Activated CD8-positive, alpha-beta memory T cell treated with anti-CD3 and anti-CD28 coated beads for 1 hour (primary cell): Measurements from ENCODE around the gene TGM1.

Source experiments
- DNase-seq, 2 donors: peaks; one replicate each; pipeline ENCODE4 v3.0.0-alpha.2; 2020; ENCODE audit warnings: low read depth in 1 of 2; ENCODE audit errors: extremely low read depth in 1 of 2

TGM1 gene

DNA sequence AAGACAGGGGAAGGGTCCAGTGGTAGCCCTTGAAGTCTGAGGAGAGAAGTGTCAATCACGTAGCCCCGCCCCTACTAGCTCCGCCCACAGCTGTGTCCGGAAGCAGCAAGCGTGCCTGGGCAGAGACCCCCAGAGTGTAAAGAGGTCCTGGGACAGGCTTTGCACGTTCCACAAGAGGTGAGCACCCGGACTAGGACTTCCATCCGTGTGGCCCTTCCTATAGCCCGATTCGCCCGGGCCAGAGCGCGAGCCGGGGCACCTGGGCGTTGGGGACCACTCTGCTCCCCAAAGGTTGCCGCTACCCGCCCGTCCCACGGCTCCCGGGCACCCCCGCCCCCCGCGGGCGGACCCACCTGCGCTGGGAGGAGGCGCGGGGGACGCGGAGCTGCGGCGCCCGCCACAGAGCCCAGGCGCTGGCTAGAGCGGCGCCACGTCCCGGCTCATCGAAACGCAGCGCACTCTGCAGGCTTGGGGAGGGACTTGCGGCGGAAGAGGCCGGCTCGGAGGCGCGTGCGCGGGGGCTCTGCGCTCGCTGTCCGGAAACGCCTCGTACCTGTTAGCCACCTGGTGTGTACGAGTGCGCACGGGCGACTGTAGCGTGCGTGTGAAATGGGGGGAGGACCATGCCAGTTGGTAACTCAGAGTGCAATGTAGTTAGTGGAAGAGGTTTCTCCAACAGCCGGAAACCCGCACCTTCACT is 8.3 kb upstream of the TGM1 start, which contains the start of gene RABGGTA:
Gene RABGGTA, minus strand, starts transcription at position 464 of the 700 bp plus-strand sequence. CDS start 482 bp downstream, outside the sequence.
- DNase-seq = peak; percentile 76 to 81

DNA sequence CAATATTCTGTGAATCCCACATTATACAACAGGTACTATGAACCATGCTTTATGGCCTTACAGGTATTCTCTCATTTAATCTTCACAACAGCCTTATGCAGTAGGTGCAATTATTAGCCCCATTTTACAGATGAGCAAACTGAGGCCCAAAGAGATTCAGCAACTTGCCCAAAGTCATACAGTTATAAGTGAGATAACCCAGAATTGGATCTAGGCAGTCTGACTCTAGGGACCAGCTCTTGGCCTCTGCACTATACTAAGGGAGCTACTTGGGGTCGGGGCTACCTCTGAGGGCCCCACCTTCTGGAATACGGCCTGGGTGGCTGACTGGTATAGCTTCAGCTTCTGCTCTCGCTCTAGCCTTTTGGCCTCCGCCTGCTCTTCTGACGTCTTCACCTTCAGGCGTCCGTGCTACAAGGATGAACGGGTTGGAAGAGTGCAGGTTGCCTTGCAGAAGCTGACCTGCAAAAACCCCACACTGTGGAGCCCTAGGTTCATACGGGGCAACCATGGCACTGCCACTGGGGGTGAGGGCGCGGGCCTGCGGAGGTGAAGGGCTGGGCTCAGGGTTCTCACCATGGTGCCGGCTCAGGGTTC is 7.7 kb upstream of the TGM1 start:
- peak in 1 of 2 donors; percentile 3 for DNase-seq

DNA sequence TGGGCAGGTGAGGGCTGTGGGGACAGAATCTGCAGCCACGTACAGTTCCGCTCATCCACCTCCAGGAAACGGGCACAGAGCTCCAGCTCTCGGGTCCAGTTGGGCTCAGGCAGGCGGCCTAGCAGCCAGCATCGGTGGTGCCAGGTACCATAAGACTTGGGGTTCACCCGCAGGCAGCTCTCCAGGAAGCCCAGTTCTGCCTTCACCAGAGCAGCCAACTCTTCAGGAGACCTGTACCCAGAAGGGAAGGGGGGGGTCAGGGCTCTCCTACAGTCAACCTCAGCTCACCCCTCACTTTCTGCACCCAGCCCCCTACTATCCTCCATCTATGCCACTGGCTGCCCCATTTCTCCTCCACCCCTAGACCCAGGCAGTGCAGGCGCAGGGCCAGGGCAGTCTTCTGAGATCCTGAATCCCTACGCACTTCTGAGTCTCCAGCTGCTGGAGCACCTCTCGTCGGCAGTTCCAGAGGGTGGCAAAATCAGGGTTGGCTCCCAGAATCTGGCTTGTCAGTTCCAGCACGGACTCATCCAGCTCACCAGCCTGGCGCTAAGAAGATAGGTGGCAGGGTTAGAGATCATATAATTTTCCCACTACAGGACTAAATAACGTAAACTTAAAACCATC is 7.0 kb upstream of the TGM1 start:
- no peak for DNase-seq

DNA sequence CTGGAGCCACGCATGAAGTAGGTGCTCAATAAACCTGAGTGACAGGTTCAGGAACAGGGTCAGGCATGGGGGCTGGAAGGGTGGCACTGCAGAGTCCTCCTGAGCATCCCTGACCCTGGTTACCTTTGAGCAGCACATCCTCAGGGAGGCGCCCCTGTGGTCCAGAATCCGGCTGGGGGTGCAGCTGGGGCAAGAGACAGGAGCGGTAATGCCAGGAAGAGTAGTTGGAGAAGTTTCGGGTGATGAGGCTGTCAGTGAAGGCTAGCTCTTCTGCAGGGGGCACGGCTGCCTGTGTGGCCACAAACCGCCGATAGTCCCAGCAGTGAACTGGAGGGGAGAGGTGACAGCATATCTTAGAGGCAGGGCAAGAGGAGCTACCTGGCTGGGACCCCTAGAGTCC is 6.4 kb upstream of the TGM1 start:
- DNase-seq = no peak

DNA sequence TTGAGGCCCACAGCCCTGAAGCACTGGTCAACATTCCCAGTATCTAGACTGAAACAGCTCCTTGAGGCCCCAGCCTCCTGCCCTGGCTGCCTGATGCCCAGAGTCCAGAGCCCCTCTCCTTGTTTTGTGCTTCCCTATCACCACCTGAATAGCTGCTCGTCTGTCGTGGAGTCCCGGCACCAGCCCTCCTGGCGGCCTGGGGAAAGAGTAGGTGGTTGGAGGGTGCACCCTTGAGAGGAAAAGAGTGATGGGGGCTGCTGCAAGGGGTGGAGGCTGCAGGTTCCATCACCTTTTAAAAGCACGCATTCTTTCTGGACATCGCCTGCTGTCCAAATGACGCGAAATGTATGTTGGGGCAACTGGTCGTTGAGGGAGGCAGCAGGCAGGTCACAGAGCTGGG is 5.2 kb upstream of the TGM1 start:
- DNase-seq = no peak

DNA sequence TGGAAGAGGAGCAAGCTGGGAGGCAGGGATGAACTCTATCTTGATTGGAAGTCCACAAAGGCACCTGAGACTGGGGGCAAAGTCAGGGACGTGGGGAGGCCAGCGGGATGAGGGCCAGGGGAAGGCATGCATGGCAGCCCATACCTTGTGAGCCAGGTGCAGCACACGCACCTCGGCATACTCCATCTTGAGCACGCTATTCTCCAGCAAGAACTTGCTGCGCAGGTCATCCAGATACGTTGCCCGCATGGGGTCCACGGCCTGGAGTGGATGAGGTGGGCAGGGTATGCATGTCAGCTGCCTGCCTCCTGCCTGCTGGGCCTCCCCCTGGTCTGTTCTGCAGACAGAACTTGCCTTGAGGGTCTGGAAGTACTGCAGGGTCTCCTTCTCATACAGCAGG is 4.5 kb upstream of the TGM1 start:
- DNase-seq = no peak

DNA sequence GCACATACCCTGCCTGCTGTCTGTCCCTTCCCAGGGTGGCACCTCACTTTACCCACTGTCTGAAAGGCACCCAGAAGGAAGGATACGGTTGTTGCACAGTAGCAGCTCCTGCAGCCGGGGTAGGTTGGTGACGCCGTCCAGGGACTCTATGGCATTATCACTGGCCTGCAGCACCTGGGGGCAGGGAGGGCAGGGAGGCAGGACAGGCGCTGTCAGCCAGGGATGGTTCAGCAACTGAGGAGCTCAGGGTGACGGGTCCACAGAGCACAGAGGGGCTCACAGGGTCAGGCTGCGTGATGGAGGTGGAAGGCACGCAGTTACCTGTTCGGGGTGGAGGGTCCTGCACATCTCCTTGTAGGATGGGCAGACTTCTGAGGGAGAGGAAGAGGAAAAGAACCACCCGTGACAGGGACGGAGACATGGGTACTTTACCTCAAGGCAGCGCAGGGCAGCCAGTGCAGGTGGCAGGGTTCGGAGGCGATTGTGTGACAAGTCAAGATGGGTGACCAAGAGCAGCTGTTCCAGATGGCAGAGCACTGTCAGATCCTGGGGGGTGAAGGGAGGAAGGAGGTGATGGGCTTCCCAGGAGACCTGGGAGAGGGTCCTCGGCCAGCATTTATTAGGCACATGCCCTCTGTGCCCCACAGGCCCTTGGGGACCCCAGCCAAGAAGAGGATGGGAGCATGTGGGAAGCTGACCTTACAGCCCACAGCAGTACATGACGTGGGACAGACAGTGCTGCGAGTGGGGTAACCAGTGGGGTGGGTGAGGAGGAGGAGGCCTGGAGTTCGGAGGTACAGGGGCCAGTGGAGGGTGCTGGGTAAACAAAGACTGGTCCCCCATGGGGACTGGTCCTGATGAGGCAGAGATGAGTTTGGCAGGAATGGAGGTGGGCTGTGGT is 3.6 kb upstream of the TGM1 start:
- no peak for DNase-seq

DNA sequence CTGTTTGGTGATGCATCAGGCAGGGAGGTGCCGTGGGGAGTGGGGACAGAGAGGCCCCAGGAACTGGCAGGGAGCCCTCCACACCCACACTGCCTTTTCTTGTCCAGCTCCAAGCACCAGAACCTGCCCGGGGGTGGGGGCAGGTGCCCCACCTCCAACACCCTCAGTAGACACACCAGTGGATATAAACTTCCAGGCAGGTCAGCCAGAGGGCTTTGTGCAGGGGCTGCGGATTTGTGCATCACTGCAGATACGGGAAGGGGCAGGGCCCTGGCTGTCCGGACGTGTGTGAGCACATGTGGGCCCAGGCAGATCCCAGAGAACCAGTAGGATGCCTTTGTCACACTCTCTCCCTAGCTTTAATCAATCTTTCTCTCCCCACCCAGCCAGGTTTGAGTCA is 1.3 kb upstream of the TGM1 start:
- no peak for DNase-seq

DNA sequence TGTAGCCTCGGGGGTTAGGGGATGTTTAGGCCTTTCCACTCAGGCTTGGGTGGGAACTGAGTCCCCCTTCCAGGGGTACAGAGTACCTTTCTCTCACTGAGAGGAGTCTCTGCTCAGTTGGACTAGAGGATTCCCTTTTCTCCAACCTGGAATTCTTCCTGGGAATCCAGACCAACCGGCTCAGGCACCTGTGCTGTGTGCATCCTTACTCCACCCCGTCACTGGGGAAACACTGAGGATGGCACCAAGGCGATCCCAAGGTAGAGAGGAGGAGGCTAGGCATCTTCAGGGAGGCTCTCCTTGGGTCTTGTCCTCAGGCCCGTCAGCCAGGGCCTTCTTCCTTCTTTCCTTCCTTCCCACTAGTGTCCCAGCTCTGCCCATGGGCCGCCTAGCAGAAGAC is 871 bp upstream of the TGM1 start:
- no peak for DNase-seq

DNA sequence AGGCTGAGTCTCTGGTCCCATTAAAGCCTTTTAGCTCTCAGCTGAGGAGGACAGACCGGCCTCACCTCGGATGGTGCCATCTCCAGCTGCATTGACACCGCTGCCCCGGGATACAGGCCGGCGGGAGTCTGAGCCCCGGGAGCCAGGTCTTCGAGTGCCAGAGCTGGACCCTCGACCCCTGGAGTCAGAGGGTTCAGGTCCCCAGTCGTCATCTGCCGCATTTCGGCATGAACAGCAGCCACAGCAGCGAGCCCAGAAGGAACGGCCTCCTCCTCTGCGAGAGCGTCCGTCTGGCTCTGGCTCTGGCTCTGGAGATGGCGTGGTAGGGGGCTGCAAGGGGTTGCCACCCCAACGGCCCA is 1.0 kb downstream of the TGM1 start:
- DNase-seq = no peak

DNA sequence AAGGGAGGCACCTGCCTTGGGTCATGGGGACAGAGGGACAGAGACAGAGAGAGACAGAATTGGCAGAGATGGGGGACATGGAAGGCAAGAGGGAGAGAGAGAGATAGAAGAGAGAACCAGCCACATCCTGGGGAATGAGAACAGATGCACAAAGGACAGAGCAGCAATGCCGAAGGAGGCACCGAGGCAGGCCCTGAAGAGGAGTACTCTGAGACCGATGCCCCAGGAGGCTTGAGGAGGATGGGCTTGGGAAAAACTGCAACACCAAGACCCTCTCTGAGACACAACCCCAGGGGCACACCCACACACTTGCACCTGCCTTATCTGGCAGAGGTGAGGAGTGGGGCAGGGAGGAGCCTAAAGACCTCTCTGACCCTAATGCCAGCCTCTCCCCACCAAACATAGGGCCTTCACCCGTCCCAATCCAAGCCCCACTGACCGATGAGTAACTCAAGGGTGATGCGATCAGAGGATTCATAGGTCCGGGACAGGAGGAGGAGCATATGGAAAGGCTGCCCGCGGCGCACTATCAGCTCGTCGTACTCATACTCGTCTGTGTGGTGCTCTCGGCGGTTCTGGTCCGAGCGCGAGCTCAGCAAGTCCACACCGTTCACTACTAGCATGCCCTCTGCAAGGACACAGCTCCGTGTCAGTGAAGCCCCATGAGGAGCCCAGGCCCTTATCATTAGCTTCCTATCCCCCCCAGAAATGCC is 1.6 kb downstream of the TGM1 start:
- no peak for DNase-seq

DNA sequence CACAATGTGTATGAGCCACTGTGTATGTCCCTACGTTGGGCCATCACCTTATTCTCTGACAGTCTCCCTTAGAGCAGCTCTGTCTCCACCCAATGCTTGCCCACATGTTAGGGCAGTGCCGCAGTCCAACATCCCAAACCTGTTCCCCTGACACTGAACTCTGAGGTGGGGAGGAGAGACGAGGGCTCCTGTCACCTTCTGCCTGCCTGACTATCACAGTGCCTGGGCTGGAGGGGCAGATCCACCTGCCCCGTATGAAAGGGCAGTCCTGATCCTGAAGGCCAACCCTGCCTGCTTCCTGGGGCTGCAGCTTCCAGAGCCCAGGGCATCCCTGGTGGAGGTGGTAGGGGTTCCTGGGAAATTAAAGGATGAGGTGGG is 2.2 kb downstream of the TGM1 start:
- no peak for DNase-seq

DNA sequence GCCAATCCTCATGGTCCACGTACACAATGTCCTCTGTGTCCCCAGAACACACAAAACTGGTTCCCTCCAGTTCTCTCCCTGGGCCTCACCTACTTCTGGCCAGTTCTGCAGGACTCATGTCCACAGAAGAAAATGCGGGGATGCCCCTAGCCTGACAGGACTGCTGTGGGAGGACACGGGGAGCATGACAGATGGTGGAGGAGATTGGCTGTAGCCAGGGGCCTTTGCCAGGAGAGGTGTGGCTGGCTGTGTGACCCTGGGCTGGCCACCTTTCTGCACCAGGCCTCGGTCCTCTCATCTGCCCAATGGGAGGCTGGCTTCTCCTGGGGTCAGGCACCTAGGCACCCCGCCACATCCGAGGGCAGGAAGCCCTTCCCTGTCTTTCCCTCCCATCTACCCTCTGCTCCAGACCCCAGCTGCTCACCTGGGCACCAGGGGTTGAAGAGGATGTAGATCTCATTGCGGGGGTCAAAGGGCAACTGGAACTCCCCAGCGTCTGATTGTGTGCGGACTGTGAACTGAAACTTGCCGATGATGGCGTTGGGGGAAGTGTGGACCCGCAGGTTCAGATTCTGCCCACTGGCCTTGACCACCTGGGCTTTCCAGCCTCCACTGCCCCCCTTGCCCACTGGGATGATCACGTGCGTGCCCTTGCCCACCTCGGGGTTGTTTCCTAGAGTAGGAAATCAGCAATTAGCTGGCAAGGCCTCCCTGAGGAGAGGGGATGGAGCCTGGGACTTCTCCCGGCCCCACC is 2.8 kb downstream of the TGM1 start:
- DNase-seq = no peak

DNA sequence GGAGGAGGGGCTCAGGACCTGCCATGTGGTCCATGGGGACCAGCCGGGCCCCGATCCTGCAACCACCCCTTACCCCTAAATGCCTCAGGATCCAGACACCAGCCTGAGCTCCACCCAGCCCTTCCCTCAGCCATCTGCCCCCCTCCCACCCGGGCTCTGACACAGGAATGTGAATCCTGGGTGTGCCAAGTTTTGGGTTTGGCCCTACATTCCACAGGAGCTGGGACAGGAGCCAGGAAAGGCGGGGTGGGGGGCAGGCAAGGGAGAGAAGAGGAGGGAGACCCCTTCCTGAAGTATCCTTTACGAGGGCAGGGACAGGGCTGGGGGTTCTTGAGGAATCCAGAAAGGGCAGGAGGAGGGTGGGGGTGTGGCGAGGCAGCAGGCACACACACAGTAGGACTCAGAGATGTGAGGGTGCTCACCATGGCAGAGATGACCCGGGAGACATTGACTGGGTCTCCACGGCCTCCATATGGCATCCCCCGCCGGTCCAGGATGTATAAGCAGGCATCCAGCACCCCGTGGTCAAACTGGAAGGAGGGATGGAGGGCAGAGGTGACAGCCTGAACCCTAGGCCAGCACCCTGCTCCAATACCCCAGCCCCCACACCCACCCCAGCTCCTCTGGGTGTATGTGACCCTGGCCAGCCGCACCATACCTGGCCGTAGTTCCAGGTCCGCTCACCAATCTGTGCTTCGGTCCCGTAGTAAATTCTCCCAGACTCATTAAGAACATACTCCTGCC is 3.5 kb downstream of the TGM1 start:
- no peak for DNase-seq

DNA sequence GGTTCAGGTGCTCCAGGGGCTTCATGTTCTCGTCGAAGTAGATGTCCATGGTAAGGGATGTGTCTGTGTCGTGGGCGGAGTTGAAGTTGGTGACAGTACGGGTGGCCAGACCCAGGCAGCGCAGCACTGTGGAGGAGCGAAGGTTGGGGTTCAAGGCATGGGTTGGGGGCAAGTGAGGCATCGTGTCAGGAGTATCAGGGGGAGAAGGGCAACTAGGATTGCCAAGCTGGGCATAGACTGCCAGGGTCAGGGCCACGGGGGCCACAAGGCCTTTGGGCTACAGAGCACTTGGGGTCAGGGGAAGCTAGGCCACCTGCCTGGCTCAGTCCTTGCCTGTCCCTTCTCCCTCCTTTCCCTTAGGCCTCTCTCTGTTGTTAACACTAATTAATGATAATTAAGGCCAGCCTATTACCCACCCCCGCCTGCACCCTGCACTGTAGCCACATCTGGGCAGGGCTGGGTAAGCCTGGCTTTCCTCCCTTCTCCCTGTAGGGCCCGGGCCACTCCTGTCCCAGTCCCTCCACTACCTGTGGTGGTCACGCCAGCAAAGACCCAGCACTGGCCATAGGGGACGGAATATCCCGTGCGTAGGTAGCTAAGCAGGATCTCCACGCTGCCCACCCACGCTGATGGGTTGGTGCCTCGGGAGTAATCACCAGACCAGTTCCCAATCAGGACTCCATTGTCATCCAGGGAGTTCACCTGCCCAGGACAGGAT is 4.3 kb downstream of the TGM1 start:
- DNase-seq = no peak

DNA sequence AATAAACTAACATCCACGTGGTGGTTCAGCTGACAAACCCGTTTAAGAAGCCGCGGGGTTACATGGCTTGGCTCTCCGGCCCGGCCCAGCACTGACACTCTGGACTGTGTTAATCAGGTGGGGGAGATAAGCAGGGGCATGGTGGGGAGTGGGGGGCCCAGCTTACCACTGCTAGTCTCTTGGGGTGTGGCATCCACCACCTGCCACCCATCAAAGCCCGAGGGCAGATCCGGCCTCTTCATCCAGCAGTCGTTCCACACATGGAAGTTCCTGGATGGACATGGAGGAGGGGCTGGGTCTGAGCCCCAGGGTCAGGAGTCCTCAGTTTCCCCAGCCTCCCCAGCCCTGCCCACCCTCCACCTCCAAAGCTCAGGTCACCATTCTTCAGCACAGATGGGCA is 4.9 kb downstream of the TGM1 start:
- no peak for DNase-seq

DNA sequence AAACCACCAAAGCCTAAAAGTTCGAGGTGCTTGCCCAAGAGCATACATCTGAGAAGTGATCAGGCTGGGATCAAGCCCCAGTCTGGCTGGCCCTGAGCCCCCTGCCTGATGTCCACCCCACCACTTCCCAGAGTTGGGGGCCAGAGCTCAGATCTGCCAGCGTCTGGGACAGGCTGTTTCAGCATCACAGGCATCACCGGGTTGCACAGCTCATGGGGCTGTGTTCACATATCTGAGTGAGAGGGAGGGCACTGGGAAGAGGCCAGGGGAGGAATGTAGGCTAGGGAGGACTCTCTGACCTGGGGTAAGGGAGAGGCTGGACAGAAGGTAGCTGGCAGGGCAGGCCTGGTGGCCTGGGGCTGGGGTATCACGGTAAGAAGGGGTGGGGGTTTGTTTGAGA is 6.0 kb downstream of the TGM1 start:
- no peak for DNase-seq

DNA sequence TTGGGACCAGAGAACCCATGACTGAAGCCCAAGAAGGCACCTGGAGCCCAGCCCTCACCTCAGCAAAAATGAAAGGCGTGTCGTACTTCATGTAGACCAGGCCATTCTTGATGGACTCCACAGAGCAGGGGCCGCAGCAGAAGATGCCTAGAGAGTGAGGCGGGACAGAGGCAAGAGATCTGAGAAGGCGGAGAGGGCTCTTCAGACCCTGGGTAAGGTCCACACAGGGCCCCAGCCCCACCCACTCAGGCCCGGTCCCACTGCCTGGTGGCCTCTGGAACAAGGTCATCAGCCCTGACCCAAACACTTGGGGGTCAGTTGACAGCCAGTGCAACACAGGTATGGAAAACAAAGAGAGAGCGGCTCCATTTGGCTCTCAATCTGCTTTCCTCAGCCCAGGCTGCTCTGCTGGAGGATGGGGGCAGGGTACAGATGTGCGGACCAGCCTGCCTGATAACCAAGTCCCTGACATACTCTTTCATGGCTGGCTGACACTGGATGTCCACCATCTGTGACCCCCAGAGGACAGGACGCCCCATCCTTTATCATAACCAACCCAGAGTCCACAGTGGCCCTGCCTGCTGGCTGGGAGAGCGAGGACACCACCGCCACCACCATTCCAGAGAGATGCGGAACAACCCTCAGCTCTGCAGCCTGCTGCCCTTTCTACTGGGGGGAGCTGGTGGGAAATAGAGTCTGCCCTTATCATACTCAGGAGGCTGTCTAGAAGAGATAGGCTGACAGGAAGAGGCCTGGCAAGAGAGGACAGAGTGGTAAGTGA is 6.9 kb downstream of the TGM1 start:
- DNase-seq = no peak
